Measurements from ENCODE around the gene MAN2C1.
"Not testable (repeated sequence)": the region's sequence is repeated elsewhere in the genome, so short reads cannot be mapped to it uniquely, and the experiment has no call there.

MAN2C1 gene

GRCh38 chr15:75367913-75368688 is at the start of gene MAN2C1:
Gene MAN2C1, minus strand, starts transcription at chr15:75368607. Its CDS starts 24 bp downstream, at chr15:75368583.
- peak; percentile 80 for DNase-seq (ENCODE audit: low read depth, low spot score)

- no peak for DNase-seq (ENCODE audit: low read depth, low spot score)
Measured at GRCh38 chr15:75416584-75416983, 48.2 kb upstream of the MAN2C1 start.

- DNase-seq (ENCODE audit: low read depth, low spot score) = no peak
Measured at GRCh38 chr15:75410196-75410595, 41.8 kb upstream of the MAN2C1 start.

- no peak for DNase-seq (ENCODE audit: low read depth, low spot score)
Measured at GRCh38 chr15:75407083-75407482, 38.7 kb upstream of the MAN2C1 start.

- no peak for DNase-seq (ENCODE audit: low read depth, low spot score)
Measured at GRCh38 chr15:75403892-75404291, 35.5 kb upstream of the MAN2C1 start.

GRCh38 chr15:75397494-75397893 is 29.1 kb upstream of the MAN2C1 start:
- no peak for DNase-seq (ENCODE audit: low read depth, low spot score)

- DNase-seq (ENCODE audit: low read depth, low spot score) = no peak
Measured at GRCh38 chr15:75389791-75390382, 21.5 kb upstream of the MAN2C1 start.

- DNase-seq (ENCODE audit: low read depth, low spot score) = not testable (repeated sequence)
Measured at GRCh38 chr15:75383986-75384385, 15.6 kb upstream of the MAN2C1 start.

GRCh38 chr15:75380773-75381172 is 12.4 kb upstream of the MAN2C1 start:
- DNase-seq (ENCODE audit: low read depth, low spot score) = no peak

GRCh38 chr15:75371901-75372688 is 3.7 kb upstream of the MAN2C1 start:
- no peak for DNase-seq (ENCODE audit: low read depth, low spot score)

GRCh38 chr15:75371486-75371885 is 3.1 kb upstream of the MAN2C1 start:
- DNase-seq (ENCODE audit: low read depth, low spot score) = no peak

- no peak for DNase-seq (ENCODE audit: low read depth, low spot score)
Measured at GRCh38 chr15:75369897-75370581, 1.6 kb upstream of the MAN2C1 start.

- no peak for DNase-seq (ENCODE audit: low read depth, low spot score)
Measured at GRCh38 chr15:75368689-75369239, 357 bp upstream of the MAN2C1 start.

GRCh38 chr15:75367406-75367912 is 948 bp downstream of the MAN2C1 start:
- no peak for DNase-seq (ENCODE audit: low read depth, low spot score)

GRCh38 chr15:75367006-75367405 is 1.4 kb downstream of the MAN2C1 start:
- DNase-seq (ENCODE audit: low read depth, low spot score) = no peak

GRCh38 chr15:75366163-75366562 is 2.2 kb downstream of the MAN2C1 start:
- DNase-seq (ENCODE audit: low read depth, low spot score) = no peak

- DNase-seq (ENCODE audit: low read depth, low spot score) = no peak
Measured at GRCh38 chr15:75364881-75365280, 3.5 kb downstream of the MAN2C1 start.

GRCh38 chr15:75363786-75364185 is 4.6 kb downstream of the MAN2C1 start:
- DNase-seq (ENCODE audit: low read depth, low spot score) = no peak

GRCh38 chr15:75362642-75363249 is 5.7 kb downstream of the MAN2C1 start:
- DNase-seq (ENCODE audit: low read depth, low spot score) = no peak

- DNase-seq (ENCODE audit: low read depth, low spot score) = no peak
Measured at GRCh38 chr15:75361989-75362641, 6.3 kb downstream of the MAN2C1 start.
